ENCODE measurements around the gene NHSL1. TPM values are rescaled to one million over a fixed set of nuclear protein-coding genes. Genes with fewer than 3 reads are reported as not detected.

Gene NHSL1
- total and polyA plus RNA-seq, 2 of the 8 experiments (the other 6 are each of a cell fraction or from before 2014, with no cell fraction given): 7.2 to 32.4 TPM

- TF ChIP-seq KDM1A (IDR thresholded peaks at IDR 0.05; ENCODE audit: borderline replicate concordance, low read length) (no peak), BCL11A (IDR thresholded peaks at IDR 0.05; ENCODE audit: low read depth in 2 of 2, low read length in 2 of 2) (no peak), TCF12 (IDR thresholded peaks at IDR 0.05; ENCODE audit: low read depth, low read length) (no peak)
Observed at GRCh38 chr6:138492113-138492512, 7.2 kb downstream of the NHSL1 start (continued).
